ENCODE measurements around the gene MRPL42.
"Not testable (repeated sequence)": the region's sequence is repeated elsewhere in the genome, so short reads cannot be mapped to it uniquely, and the experiment has no call there.

The MRPL42 gene

GRCh38 chr12:93447555-93448290, 19.6 kb upstream of the MRPL42 start:
- no peak for DNase-seq

GRCh38 chr12:93448796-93449195, 18.5 kb upstream of the MRPL42 start:
- DNase-seq: no peak

GRCh38 chr12:93449277-93449676, 18.0 kb upstream of the MRPL42 start:
- DNase-seq: no peak

- no peak for DNase-seq
Observed at GRCh38 chr12:93451423-93452158, 15.7 kb upstream of the MRPL42 start.

- DNase-seq: peak; percentile 52
Observed at GRCh38 chr12:93453633-93454032, 13.7 kb upstream of the MRPL42 start.

- no peak for DNase-seq
Observed at GRCh38 chr12:93456077-93456476, 11.2 kb upstream of the MRPL42 start.

- DNase-seq: no peak
Observed at GRCh38 chr12:93459097-93459496, 8.2 kb upstream of the MRPL42 start.

- no peak for DNase-seq
Observed at GRCh38 chr12:93460003-93460402, 7.3 kb upstream of the MRPL42 start.

- no peak for DNase-seq
Observed at GRCh38 chr12:93460902-93461301, 6.4 kb upstream of the MRPL42 start.

- no peak for DNase-seq
Observed at GRCh38 chr12:93461503-93461902, 5.8 kb upstream of the MRPL42 start.

GRCh38 chr12:93465841-93466240, 1.5 kb upstream of the MRPL42 start:
- DNase-seq: no peak

GRCh38 chr12:93466625-93467350, 526 bp upstream of the MRPL42 start:
- DNase-seq: no peak

GRCh38 chr12:93468008-93468371, 676 bp downstream of the MRPL42 start:
- no peak for DNase-seq

- DNase-seq: no peak
Observed at GRCh38 chr12:93469386-93469785, 2.1 kb downstream of the MRPL42 start.

- no peak for DNase-seq
Observed at GRCh38 chr12:93476555-93476954, 9.2 kb downstream of the MRPL42 start.

- no peak for DNase-seq
Observed at GRCh38 chr12:93482721-93483120, 15.4 kb downstream of the MRPL42 start.

- DNase-seq: no peak
Observed at GRCh38 chr12:93483151-93483807, 16.0 kb downstream of the MRPL42 start.

- peak; percentile 74 for DNase-seq
Observed at GRCh38 chr12:93484315-93484981, 17.1 kb downstream of the MRPL42 start.

GRCh38 chr12:93492808-93493207, 25.5 kb downstream of the MRPL42 start:
- not testable (repeated sequence) for DNase-seq

GRCh38 chr12:93494096-93494495, 26.8 kb downstream of the MRPL42 start:
- no peak for DNase-seq

- no peak for DNase-seq
Observed at GRCh38 chr12:93497456-93497855, 30.1 kb downstream of the MRPL42 start.

GRCh38 chr12:93498813-93499212, 31.5 kb downstream of the MRPL42 start:
- not testable (repeated sequence) for DNase-seq

GRCh38 chr12:93500201-93500600, 32.9 kb downstream of the MRPL42 start:
- DNase-seq: no peak
